ENCODE data around the gene C4orf46.

The C4orf46 gene

DNA sequence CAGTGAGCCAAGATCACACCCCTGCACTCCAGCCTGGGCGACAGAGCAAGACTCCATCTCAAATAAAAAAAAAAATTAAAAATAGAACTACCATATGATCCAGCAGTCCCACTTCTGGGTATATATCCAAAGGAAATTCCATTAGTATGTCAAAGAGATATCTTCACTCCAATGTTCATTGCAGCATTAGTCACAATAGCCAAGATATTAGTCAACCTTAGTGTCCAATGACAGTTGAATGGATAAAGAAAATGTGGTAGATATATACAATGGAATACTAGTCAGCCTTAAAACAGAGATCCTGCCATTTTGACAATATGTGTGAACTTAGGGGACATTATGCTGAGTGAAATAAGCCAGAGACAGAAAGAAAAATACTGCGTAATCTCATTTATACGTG is 49.4 kb downstream of the C4orf46 start:
- TF ChIP-seq, protein P1, sequence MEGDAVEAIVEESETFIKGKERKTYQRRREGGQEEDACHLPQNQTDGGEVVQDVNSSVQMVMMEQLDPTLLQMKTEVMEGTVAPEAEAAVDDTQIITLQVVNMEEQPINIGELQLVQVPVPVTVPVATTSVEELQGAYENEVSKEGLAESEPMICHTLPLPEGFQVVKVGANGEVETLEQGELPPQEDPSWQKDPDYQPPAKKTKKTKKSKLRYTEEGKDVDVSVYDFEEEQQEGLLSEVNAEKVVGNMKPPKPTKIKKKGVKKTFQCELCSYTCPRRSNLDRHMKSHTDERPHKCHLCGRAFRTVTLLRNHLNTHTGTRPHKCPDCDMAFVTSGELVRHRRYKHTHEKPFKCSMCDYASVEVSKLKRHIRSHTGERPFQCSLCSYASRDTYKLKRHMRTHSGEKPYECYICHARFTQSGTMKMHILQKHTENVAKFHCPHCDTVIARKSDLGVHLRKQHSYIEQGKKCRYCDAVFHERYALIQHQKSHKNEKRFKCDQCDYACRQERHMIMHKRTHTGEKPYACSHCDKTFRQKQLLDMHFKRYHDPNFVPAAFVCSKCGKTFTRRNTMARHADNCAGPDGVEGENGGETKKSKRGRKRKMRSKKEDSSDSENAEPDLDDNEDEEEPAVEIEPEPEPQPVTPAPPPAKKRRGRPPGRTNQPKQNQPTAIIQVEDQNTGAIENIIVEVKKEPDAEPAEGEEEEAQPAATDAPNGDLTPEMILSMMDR (IDR thresholded peaks at IDR 0.05; ENCODE audit: extremely low read depth, missing control alignments), result no peak
- DNase-seq (ENCODE audit: low spot score), result no peak

DNA sequence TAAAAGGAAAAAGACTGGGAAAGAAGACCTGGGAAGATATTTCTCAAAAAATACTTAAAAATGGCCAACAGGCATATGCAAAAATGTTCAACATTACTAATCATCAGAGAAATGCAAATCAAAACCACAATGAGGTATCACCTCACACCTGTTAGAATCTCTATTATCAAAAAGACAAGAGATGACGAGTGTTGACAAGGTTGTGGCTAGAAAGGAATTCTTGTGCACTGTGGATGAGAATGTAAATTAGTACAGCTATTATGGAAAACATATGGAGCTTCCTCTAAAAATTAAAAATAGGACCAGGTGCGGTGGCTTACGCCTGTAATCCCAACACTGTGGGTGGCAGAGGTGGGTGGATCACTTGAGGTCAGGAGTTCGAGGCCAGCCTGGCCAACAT is 50.0 kb downstream of the C4orf46 start:
- TF ChIP-seq, protein P1 (IDR thresholded peaks at IDR 0.05; ENCODE audit: extremely low read depth, missing control alignments), result no peak

DNA sequence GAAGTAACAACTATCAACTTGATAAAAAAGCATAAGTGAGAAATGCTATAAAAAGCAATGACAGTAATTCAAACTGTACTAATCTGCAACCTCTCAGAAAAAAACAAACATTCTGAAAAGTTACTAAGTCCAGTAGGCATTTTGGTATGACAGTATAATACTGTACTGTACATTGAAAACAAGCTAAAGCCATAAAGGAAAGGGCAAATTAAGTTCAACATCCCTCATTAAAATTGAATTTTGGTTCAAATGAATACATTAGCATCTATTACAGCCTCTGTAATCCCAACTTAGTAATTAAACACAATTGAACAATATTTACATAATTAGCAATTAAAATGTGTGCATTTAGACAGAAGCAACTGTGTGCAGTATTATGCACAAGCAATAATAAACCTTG is 53.7 kb downstream of the C4orf46 start:
- TF ChIP-seq, protein P1 (IDR thresholded peaks at IDR 0.05; ENCODE audit: extremely low read depth, missing control alignments), result no peak
- DNase-seq (ENCODE audit: low spot score), result no peak

More for the DNA sequence above, 50.0 kb downstream of the C4orf46 start:
- no peak for DNase-seq (ENCODE audit: low spot score)
